ENCODE measurements around the gene BNIP3. TPM values are rescaled to one million over a fixed set of nuclear protein-coding genes. Genes with fewer than 3 reads are reported as not detected.

The BNIP3 gene
- polyA plus RNA-seq, 1 experiment = 73.5 TPM

- POLR2A ChIA-PET = no interaction called here
- CTCF ChIA-PET = interaction anchor here (1.2 to 1.5 kb wide), 2 partner anchors 18 to 119 kb away, joined by 3 to 6 read pairs; no protein-coding TSS in a partner anchor
- no peak for TF ChIP-seq CTCF (IDR thresholded peaks at IDR 0.05; ENCODE audit: low read depth, low read length)
- H3K27ac ChIP-seq (ENCODE audit: low read depth, low read length) = no peak overlapping the region
- no peak for DNase-seq (ENCODE audit: low read depth, low spot score)
- peaks cover 7% of the 10 kb centered on the region for H3K9me3 ChIP-seq (ENCODE audit: control insufficient read depth, insufficient read depth, low read length)
- peaks cover 25% of the 10 kb centered on the region for H3K27me3 ChIP-seq (ENCODE audit: control insufficient read depth, insufficient read depth, low read length)
- H3K4me3 ChIP-seq (ENCODE audit: low read depth, low read length) = no peak overlapping the region
These were observed 23.4 kb upstream of the BNIP3 start for GRCh38 chr10:132005147-132005546.

GRCh38 chr10:132004052-132004451 is 22.3 kb upstream of the BNIP3 start:
- no peak for TF ChIP-seq CTCF (IDR thresholded peaks at IDR 0.05; ENCODE audit: low read depth, low read length)
- DNase-seq (ENCODE audit: low read depth, low spot score) = no peak
- Histone ChIP-seq H3K9me3 (ENCODE audit: control insufficient read depth, insufficient read depth, low read length) (peaks cover 7% of the 10 kb centered on the region), H3K27me3 (ENCODE audit: control insufficient read depth, insufficient read depth, low read length) (peaks cover 25% of the 10 kb centered on the region), H3K27ac (ENCODE audit: low read depth, low read length) (no peak overlapping the region), H3K4me3 (ENCODE audit: low read depth, low read length) (no peak overlapping the region)
- ChIA-PET CTCF (interaction anchor here (1.2 to 1.5 kb wide), 2 partner anchors 19 to 118 kb away, joined by 3 to 6 read pairs; no protein-coding TSS in a partner anchor), POLR2A (no interaction called here)

GRCh38 chr10:132003282-132003924 is 21.7 kb upstream of the BNIP3 start:
- Histone ChIP-seq H3K9me3 (ENCODE audit: control insufficient read depth, insufficient read depth, low read length) (peaks cover 7% of the 10 kb centered on the region), H3K4me3 (ENCODE audit: low read depth, low read length) (no peak overlapping the region), H3K27me3 (ENCODE audit: control insufficient read depth, insufficient read depth, low read length) (peaks cover 19% of the 10 kb centered on the region), H3K27ac (ENCODE audit: low read depth, low read length) (no peak overlapping the region)
- DNase-seq (ENCODE audit: low read depth, low spot score) = no peak
- no peak for TF ChIP-seq CTCF (IDR thresholded peaks at IDR 0.05; ENCODE audit: low read depth, low read length)
- CTCF ChIA-PET = interaction anchor here (0.5 to 4.6 kb wide), 2 partner anchors 19 to 118 kb away, joined by 3 to 31 read pairs; no protein-coding TSS in a partner anchor
- POLR2A ChIA-PET = no interaction called here

- peaks cover 7% of the 10 kb centered on the region for H3K9me3 ChIP-seq (ENCODE audit: control insufficient read depth, insufficient read depth, low read length)
- DNase-seq (ENCODE audit: low read depth, low spot score) = no peak
- peaks cover 17% of the 10 kb centered on the region for H3K27me3 ChIP-seq (ENCODE audit: control insufficient read depth, insufficient read depth, low read length)
- no peak for TF ChIP-seq CTCF (IDR thresholded peaks at IDR 0.05; ENCODE audit: low read depth, low read length)
- H3K4me3 ChIP-seq (ENCODE audit: low read depth, low read length) = no peak overlapping the region
- no peak overlapping the region for H3K27ac ChIP-seq (ENCODE audit: low read depth, low read length)
- POLR2A ChIA-PET = no interaction called here
- CTCF ChIA-PET = interaction anchor here (4.6 kb wide), 1 partner anchor 21 kb away, joined by 31 read pairs; no protein-coding TSS in a partner anchor
These were observed 20.3 kb upstream of the BNIP3 start for GRCh38 chr10:132002004-132002403.

- no peak overlapping the region for H3K4me3 ChIP-seq (ENCODE audit: low read depth, low read length)
- ChIA-PET CTCF (interaction anchor here (1.3 to 4.6 kb wide), 2 partner anchors 21 to 116 kb away, joined by 4 to 31 read pairs; no protein-coding TSS in a partner anchor), POLR2A (interaction anchor here (1.5 kb wide), 1 partner anchor 20 kb away, joined by 7 read pairs; the partner anchor contains the start of gene BNIP3)
- 0 out of 2 replicates have a peak, but pooled peaks have one; percentile 5 for TF ChIP-seq CTCF (IDR thresholded peaks at IDR 0.05; ENCODE audit: low read depth, low read length)
- H3K9me3 ChIP-seq (ENCODE audit: control insufficient read depth, insufficient read depth, low read length) = peaks cover 7% of the 10 kb centered on the region
- no peak for DNase-seq (ENCODE audit: low read depth, low spot score)
- H3K27ac ChIP-seq (ENCODE audit: low read depth, low read length) = no peak overlapping the region
- H3K27me3 ChIP-seq (ENCODE audit: control insufficient read depth, insufficient read depth, low read length) = peaks cover 14% of the 10 kb centered on the region
These were observed 19.7 kb upstream of the BNIP3 start for GRCh38 chr10:132001238-132001972.

Data from AG04450 (cell line).